Measurements from ENCODE around the gene PGBD5.

The PGBD5 gene

GRCh38 chr1:230268371-230269170 is 157.6 kb downstream of the PGBD5 start:
- TF ChIP-seq CTCF (IDR thresholded peaks at IDR 0.05; ENCODE audit: low read depth, low read length) = peak; percentile 81
- no peak overlapping the region for H3K4me3 ChIP-seq (ENCODE audit: low read depth, low read length)

- H3K4me3 ChIP-seq (ENCODE audit: low read depth, low read length) = no peak overlapping the region
- TF ChIP-seq CTCF (IDR thresholded peaks at IDR 0.05; ENCODE audit: low read depth, low read length) = no peak
Observed at GRCh38 chr1:230267338-230268065, 158.6 kb downstream of the PGBD5 start.

- no peak for TF ChIP-seq CTCF (IDR thresholded peaks at IDR 0.05; ENCODE audit: low read depth, low read length)
- H3K4me3 ChIP-seq (ENCODE audit: low read depth, low read length) = no peak overlapping the region
Observed at GRCh38 chr1:230266456-230266855, 159.7 kb downstream of the PGBD5 start.

- TF ChIP-seq CTCF (IDR thresholded peaks at IDR 0.05; ENCODE audit: low read depth, low read length) = no peak
- no peak overlapping the region for H3K4me3 ChIP-seq (ENCODE audit: low read depth, low read length)
Observed at GRCh38 chr1:230265200-230266115, 160.7 kb downstream of the PGBD5 start.

Data from WI38 (cell line).